ENCODE results near the gene CCNF.

The CCNF gene

DNA sequence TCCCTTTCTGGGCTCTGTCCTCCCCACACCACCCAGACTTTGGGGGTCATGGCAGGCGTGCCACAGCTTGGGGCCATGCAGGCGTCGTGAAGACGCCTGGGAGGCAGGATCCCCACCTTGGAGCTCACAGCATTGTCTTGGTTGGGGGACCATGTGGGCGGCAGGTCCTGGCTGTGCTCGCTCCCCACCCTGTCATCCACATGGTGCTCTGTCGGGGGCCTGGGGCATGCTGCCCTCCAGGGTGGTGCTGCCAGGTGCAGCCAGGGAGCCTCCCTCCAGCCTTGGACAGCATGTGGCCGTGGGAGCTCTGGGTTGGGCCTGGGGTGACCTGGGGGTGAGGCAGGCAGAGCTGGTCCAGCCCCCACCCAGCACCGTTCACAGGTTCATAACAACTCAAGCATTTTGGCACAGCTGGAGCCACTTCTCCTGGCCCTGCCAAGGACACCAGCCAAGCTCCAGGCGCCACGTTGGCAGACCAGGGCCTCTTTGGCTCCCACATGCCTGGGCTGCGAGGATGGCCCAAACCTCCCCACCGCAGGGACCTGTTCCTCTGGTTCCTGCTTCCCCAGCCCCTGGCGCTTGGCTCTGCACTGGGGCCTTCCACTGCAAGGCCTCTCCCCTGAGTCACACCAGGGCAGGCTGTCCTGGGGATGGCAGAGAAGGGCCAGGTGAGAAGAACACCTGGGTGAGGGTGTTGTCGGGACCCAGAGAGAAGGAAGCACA lies 69.4 kb downstream of the CCNF start:
- POLR2A ChIA-PET = no interaction called here

DNA sequence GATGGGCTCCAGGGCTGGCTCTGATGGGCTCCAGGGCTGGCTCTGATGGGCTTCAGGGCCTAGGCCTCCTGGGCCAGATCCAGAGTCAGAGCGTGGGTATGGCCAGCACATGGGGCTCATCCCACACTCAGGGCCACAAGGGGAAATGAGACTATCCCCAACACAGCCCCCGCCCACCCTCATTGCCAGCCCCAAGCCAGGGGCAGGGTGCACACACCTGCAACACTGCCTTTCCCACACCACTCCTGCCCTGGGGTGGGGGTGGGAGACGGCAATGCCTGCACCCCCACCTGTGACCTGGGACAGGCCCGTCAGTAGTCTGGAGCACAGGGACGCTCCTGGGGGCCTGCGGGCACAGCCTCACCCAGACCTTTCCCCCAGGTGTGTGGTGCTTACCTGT lies 70.2 kb downstream of the CCNF start:
- no peak overlapping the region for H3K4me3 ChIP-seq (ENCODE audit: low read depth, low read length)
- no peak for DNase-seq (ENCODE audit: low read depth, low spot score)
- TF ChIP-seq, protein P1, sequence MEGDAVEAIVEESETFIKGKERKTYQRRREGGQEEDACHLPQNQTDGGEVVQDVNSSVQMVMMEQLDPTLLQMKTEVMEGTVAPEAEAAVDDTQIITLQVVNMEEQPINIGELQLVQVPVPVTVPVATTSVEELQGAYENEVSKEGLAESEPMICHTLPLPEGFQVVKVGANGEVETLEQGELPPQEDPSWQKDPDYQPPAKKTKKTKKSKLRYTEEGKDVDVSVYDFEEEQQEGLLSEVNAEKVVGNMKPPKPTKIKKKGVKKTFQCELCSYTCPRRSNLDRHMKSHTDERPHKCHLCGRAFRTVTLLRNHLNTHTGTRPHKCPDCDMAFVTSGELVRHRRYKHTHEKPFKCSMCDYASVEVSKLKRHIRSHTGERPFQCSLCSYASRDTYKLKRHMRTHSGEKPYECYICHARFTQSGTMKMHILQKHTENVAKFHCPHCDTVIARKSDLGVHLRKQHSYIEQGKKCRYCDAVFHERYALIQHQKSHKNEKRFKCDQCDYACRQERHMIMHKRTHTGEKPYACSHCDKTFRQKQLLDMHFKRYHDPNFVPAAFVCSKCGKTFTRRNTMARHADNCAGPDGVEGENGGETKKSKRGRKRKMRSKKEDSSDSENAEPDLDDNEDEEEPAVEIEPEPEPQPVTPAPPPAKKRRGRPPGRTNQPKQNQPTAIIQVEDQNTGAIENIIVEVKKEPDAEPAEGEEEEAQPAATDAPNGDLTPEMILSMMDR (IDR thresholded peaks at IDR 0.05; ENCODE audit: insufficient read depth, low read length, missing control alignments) = no peak
- CTCF ChIA-PET = interaction anchor here (0.7 to 4.1 kb wide), 6 partner anchors 11 to 223 kb away, joined by 3 to 41 read pairs (median 21); no protein-coding TSS in a partner anchor
- POLR2A ChIA-PET = no interaction called here

More for the DNA sequence above, 69.4 kb downstream of the CCNF start:
- no peak overlapping the region for H3K4me3 ChIP-seq (ENCODE audit: low read depth, low read length)
- no peak for DNase-seq (ENCODE audit: low read depth, low spot score)
- TF ChIP-seq, protein P1 (IDR thresholded peaks at IDR 0.05; ENCODE audit: insufficient read depth, low read length, missing control alignments) = no peak
- CTCF ChIA-PET = interaction anchor here (0.7 to 4.1 kb wide), 6 partner anchors 11 to 222 kb away, joined by 3 to 33 read pairs (median 4); partner anchors contain the start of gene ABCA3

DNA sequence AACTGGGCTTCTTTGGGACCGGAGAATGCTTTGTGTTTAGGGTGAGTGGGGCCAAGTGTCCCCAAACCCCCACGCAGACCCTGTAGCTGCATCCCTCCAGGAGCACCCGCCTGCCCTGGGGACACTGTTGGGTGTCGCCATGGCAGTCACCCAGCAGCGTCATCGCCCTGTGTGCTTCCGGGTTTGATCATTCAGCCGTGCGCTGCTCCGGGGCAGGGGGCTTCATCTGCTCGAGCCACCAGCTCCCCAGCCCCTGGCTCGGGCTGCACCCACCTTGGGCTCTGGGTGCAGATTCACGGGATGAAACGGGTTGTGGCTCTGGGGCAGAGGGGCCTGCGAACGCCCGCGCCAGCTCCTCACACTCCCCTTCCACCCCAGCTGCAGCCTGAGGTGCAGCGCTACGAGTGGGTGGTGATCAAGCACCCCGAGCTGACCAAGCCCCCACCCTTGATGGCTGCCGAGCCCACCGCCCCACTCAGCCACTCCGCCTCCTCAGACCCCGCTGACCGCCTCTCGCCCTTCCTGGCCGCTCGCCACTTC lies 70.7 kb downstream of the CCNF start:
- ChIA-PET CTCF (interaction anchor here (0.9 to 4.1 kb wide), 8 partner anchors 8 to 231 kb away, joined by 3 to 41 read pairs (median 19); partner anchors contain the start of gene ATP6V0C), POLR2A (no interaction called here)
- TF ChIP-seq, protein P1 (IDR thresholded peaks at IDR 0.05; ENCODE audit: insufficient read depth, low read length, missing control alignments) = no peak
- DNase-seq (ENCODE audit: low read depth, low spot score) = no peak
- H3K4me3 ChIP-seq (ENCODE audit: low read depth, low read length) = no peak overlapping the region

DNA sequence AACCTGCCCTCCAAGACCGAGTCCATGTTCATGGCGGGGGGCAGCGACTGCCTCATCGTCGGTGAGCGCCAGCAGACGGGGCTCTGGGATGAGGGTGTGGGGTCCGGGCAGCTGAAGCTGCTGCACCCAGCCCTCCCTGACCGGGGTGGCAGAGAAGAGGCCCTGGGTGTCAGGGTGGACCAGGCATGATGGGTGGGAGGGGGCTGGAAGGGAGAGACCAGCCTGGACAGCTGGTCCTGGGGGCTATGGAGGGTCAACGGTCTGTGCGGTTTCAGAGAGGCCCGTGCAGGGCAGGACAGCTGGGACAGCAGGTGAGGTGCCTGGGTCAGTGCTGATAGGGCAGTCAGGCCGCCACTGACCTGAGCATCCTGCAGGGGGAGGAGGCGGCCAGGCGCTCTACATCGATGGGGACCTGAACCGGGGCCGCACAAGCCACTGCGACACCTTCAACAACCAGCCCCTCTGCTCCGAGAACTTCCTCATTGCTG lies 71.2 kb downstream of the CCNF start:
- H3K4me3 ChIP-seq (ENCODE audit: low read depth, low read length) = no peak overlapping the region
- TF ChIP-seq, protein P1 (IDR thresholded peaks at IDR 0.05; ENCODE audit: insufficient read depth, low read length, missing control alignments) = no peak
- ChIA-PET POLR2A (interaction anchor here (1.0 to 1.5 kb wide), 2 partner anchors 103 to 345 kb away, joined by 3 to 8 read pairs; partner anchors contain the start of gene TRAF7), CTCF (interaction anchor here (0.6 to 4.1 kb wide), 23 partner anchors 8 to 243 kb away, joined by 3 to 41 read pairs (median 5); partner anchors contain the start of genes AMDHD2, ATP6V0C, CCNF and NTN3)
- DNase-seq (ENCODE audit: low read depth, low spot score) = no peak

DNA sequence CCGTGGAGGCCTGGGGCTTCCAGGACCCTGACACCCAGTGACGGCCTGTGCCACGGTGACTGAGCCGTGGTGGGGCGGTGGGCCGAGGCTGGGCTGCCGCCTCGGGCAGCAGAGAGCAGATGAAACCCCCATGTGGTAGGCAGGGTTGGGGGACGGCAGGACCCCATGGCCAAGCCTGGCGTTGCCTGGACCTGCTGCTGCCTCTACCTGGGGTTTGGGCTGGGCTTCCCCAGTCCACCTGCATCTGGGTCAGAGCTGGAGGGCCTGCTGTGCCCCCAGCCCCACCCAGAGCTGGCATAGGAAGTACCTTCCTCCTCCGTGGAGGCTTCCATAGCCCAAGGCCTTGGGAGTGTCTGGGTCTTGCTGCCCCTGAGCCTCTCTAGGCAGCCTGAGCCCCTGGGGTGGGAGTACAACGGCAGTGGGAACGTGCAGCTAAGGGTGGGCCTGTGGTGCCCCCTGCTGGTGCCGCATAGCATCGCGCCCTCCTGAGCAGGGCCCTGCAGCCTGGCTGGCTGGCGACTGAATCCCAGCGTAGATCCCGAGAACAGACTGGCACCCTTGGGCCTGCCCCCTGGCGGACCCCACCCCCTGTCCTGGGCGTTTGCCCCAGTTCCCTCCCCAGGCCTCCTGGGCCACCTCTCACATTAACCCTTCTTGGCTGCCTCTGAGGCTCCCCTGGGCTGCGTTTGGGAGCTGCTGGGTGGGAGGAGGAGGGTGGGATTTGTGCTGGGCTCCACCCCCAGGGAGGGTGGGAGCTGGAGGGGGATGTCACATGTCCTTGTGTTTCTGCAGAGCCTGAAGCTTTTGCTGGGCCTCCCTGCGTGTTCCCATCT lies 71.9 kb downstream of the CCNF start:
- H3K4me3 ChIP-seq (ENCODE audit: low read depth, low read length) = peak overlapping the region; percentile 37

More for the DNA sequence above, 71.9 kb downstream of the CCNF start:
- DNase-seq (ENCODE audit: low read depth, low spot score) = no peak
- POLR2A ChIA-PET = interaction anchor here (1.0 to 1.5 kb wide), 2 partner anchors 102 to 346 kb away, joined by 3 to 8 read pairs; partner anchors contain the start of gene TRAF7
- CTCF ChIA-PET = interaction anchor here (0.6 to 4.1 kb wide), 38 partner anchors 9 to 295 kb away, joined by 3 to 41 read pairs (median 4); partner anchors contain the start of genes AMDHD2, ATP6V0C, CCNF and ECI1
- TF ChIP-seq, protein P1 (IDR thresholded peaks at IDR 0.05; ENCODE audit: insufficient read depth, low read length, missing control alignments) = peak; percentile 99

Data from AG04449 (cell line).